Keratinocyte (primary cell): ENCODE results near the gene SFMBT2. TPM values are rescaled to one million over a fixed set of nuclear protein-coding genes. Genes with fewer than 3 reads are reported as not detected.

Experiments
- DNase-seq: peaks from one replicate; pipeline ENCODE4 v3.0.0-alpha.2; 2011; ENCODE audit warnings: low read depth, missing footprints, low spot score
- FAIRE-seq: peaks from 2 replicates; lab custom pipeline; 2011; peaks lifted over from hg19 to GRCh38; lab: Jason Lieb, UNC
- H2AFZ ChIP-seq: 2 replicates; pipeline ENCODE4 v1.6.0; 2012; ENCODE audit warnings: low read length, control low read depth, inconsistent platforms; ENCODE audit not compliant: control insufficient read depth
- H3K27ac ChIP-seq: 2 replicates; pipeline ENCODE4 v1.5.1; 2011; ENCODE audit warnings: low read length; ENCODE audit not compliant: control insufficient read depth, insufficient read depth
- H3K27me3 ChIP-seq: 3 replicates; pipeline ENCODE4 v1.6.0; 2011; ENCODE audit warnings: low read length; ENCODE audit not compliant: control insufficient read depth, insufficient read depth; ENCODE audit errors: extremely low read depth
- H3K36me3 ChIP-seq, 2 experiments: 2 replicates in 1 of 2; 3 replicates in 1 of 2; pipeline ENCODE4 v1.5.1; 2011; ENCODE audit warnings: low read length in 2 of 2, mild to moderate bottlenecking in 1 of 2; ENCODE audit not compliant: control insufficient read depth in 2 of 2, insufficient read depth in 2 of 2; ENCODE audit errors: extremely low read depth in 1 of 2
- H3K4me1 ChIP-seq: 3 replicates; pipeline ENCODE4 v1.5.1; 2011; ENCODE audit warnings: low read length; ENCODE audit not compliant: control insufficient read depth, insufficient read depth; ENCODE audit errors: extremely low read depth
- H3K4me2 ChIP-seq: 3 replicates; pipeline ENCODE4 v1.6.0; 2011; ENCODE audit warnings: low read depth, low read length; ENCODE audit not compliant: control insufficient read depth, insufficient read depth; ENCODE audit errors: extremely low read depth
- H3K4me3 ChIP-seq, 3 experiments: fragments of 200-600 bp in 1 of 3; sonication (generic) in 1 of 3; 2 replicates in 2 of 3; 3 replicates in 1 of 3; pipeline ENCODE4 v1.5.1; 2011 to 2016; ENCODE audit warnings: low read length in 3 of 3, mild to moderate bottlenecking in 3 of 3, control low read depth in 2 of 3, inconsistent platforms in 1 of 3, low read depth in 1 of 3, mixed read lengths in 1 of 3, mixed run types in 1 of 3, moderate library complexity in 1 of 3; ENCODE audit not compliant: control insufficient read depth in 2 of 3, insufficient read depth in 2 of 3; ENCODE audit errors: extremely low read depth in 1 of 3
- H3K79me2 ChIP-seq: 2 replicates; pipeline ENCODE4 v1.6.0; 2012; ENCODE audit warnings: low read length; ENCODE audit not compliant: control insufficient read depth, insufficient read depth
- H3K9ac ChIP-seq: 3 replicates; pipeline ENCODE4 v1.6.0; 2011; ENCODE audit warnings: low read length; ENCODE audit not compliant: control insufficient read depth, insufficient read depth; ENCODE audit errors: extremely low read depth
- H3K9me1 ChIP-seq: 3 replicates; pipeline ENCODE4 v1.6.0; 2011; ENCODE audit warnings: low read length; ENCODE audit not compliant: control insufficient read depth, insufficient read depth; ENCODE audit errors: extremely low read depth
- H3K9me3 ChIP-seq: 2 replicates; pipeline ENCODE4 v1.5.1; 2012; ENCODE audit warnings: low read depth, low read length; ENCODE audit not compliant: control insufficient read depth
- H4K20me1 ChIP-seq: 3 replicates; pipeline ENCODE4 v1.6.0; 2011; ENCODE audit warnings: low read length; ENCODE audit not compliant: control insufficient read depth, insufficient read depth; ENCODE audit errors: extremely low read depth
- CTCF ChIP-seq, 3 experiments: IDR thresholded peaks in 1 of 3; conservative IDR thresholded peaks in 1 of 3; optimal IDR thresholded peaks in 1 of 3; 2 replicates in 2 of 3; 3 replicates in 1 of 3; pipeline versions ENCODE3 to v1.5.1; 2011; ENCODE audit warnings: low read length in 3 of 3, mild to moderate bottlenecking in 3 of 3, moderate library complexity in 2 of 3, control low read depth in 1 of 3, inconsistent platforms in 1 of 3; ENCODE audit not compliant: insufficient read depth in 2 of 3; ENCODE audit errors: extremely low read depth in 1 of 3
- EZH2 ChIP-seq: IDR thresholded peaks from one replicate; pipeline ENCODE4 v1.6.1; 2012; ENCODE audit warnings: inconsistent platforms, mild to moderate bottlenecking, low read length, moderate library complexity
- dilution Hi-C: fragments of 300-500 bp; cut with MboI; formaldehyde crosslinking; loops from one replicate; pipeline ENCODE4 v1.7.0; 2020; ENCODE audit warnings: low sequenced_read_pairs; ENCODE audit not compliant: extremely low pct_ligation_motif_present
- polyA plus RNA-seq, 5 experiments: library from polyadenylated mRNA; depleted of rRNA in 3 of 5; stranded (reverse) in 3 of 5; stranded (forward) in 1 of 5; unstranded in 1 of 5; fragments of >200 nt; gene quantifications; 1 replicate in 1 of 5; 2 replicates in 3 of 5; 3 replicates in 1 of 5; pipeline versions ENCODE4 v1.2.1 to v1.2.3, GENCODE V29; 2011 to 2012; ENCODE audit warnings: missing spikeins in 2 of 5, low read depth in 1 of 5, low replicate concordance in 1 of 5

Gene SFMBT2
- polyA plus RNA-seq, 1 donor (not counting 4 experiments of a cell fraction or from before 2014, with no cell fraction given): 0.71 TPM

- H4K20me1 ChIP-seq: no peaks in the 10 kb centered on the region
- H3K27me3 ChIP-seq: no peaks in the 10 kb centered on the region
- TF ChIP-seq CTCF (optimal IDR thresholded peaks at IDR 0.05 in 1 of 3, IDR thresholded peaks at IDR 0.05 in 1 of 3, conservative IDR thresholded peaks at IDR 0.05 in 1 of 3; ENCODE audit: extremely low read depth in 1 of 3, insufficient read depth in 2 of 3, low read length in 3 of 3) (no peak), EZH2 (no peak)
- H3K9ac ChIP-seq: no peak overlapping the region
- no peaks in the 10 kb centered on the region for H3K4me1 ChIP-seq
- H2AFZ ChIP-seq: no peak overlapping the region
- no peaks in the 10 kb centered on the region for H3K9me1 ChIP-seq
- H3K79me2 ChIP-seq: no peaks in the 10 kb centered on the region
- FAIRE-seq (no peak), DNase-seq (no peak)
- H3K9me3 ChIP-seq: no peaks in the 10 kb centered on the region
- H3K4me3 ChIP-seq: no peak overlapping the region
- no peaks in the 10 kb centered on the region for H3K36me3 ChIP-seq
- H3K27ac ChIP-seq: no peak overlapping the region
- dilution Hi-C loops: no loop called here
- H3K4me2 ChIP-seq: no peak overlapping the region
Observed at GRCh38 chr10:7279303-7279702, 131.5 kb downstream of the SFMBT2 start.

- no peak overlapping the region for H3K27ac ChIP-seq
- no peak overlapping the region for H2AFZ ChIP-seq
- no peaks in the 10 kb centered on the region for H3K4me1 ChIP-seq
- no peak overlapping the region for H3K4me2 ChIP-seq
- H3K79me2 ChIP-seq: no peaks in the 10 kb centered on the region
- DNase-seq: no peak
- dilution Hi-C loops: no loop called here
- H3K27me3 ChIP-seq: no peaks in the 10 kb centered on the region
- FAIRE-seq: no peak
- H4K20me1 ChIP-seq: no peaks in the 10 kb centered on the region
- TF ChIP-seq EZH2 (no peak), CTCF (optimal IDR thresholded peaks at IDR 0.05 in 1 of 3, IDR thresholded peaks at IDR 0.05 in 1 of 3, conservative IDR thresholded peaks at IDR 0.05 in 1 of 3; ENCODE audit: extremely low read depth in 1 of 3, insufficient read depth in 2 of 3, low read length in 3 of 3) (no peak)
- no peak overlapping the region for H3K9ac ChIP-seq
- no peaks in the 10 kb centered on the region for H3K36me3 ChIP-seq
- H3K9me3 ChIP-seq: no peaks in the 10 kb centered on the region
- H3K4me3 ChIP-seq: no peak overlapping the region
- H3K9me1 ChIP-seq: no peaks in the 10 kb centered on the region
Observed at GRCh38 chr10:7277867-7278266, 133.0 kb downstream of the SFMBT2 start.
